ENCODE measurements around the gene UBQLN4. TPM values are rescaled to one million over a fixed set of nuclear protein-coding genes. Genes with fewer than 3 reads are reported as not detected.

UBQLN4 gene
- total RNA-seq, 1 donor from 2014 or later = 29.9 TPM

DNA sequence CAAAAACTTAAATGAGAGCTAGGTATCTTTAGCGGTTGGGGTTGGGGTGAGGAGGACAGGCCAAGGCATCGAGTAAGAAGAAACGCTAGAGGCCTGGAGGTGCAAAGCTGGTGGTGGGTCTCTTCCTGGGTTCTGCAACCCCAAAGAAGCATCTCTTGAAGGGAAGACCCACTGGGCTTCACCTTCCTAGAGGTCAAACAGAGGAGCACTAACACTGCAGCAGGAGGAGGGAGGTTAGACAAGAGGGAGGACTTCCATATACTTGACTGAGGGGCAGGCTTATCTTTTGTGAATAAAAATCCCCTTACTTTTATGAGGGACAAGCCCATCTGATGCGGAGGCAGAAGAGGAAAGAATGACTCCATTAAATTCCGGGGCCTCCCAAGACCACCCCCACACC is 26.2 kb upstream of the UBQLN4 start:
- Histone ChIP-seq H3K4me1 (peaks cover 49% of the 10 kb centered on the region), H3K4me3 (no peak overlapping the region), H3K27ac (replicated peaks) (no peak overlapping the region), H3K9me3 (replicated peaks) (no peaks in the 10 kb centered on the region), H3K27me3 (ENCODE audit: low read depth) (no peaks in the 10 kb centered on the region), H3K36me3 (no peaks in the 10 kb centered on the region)
- TF ChIP-seq, protein P1, sequence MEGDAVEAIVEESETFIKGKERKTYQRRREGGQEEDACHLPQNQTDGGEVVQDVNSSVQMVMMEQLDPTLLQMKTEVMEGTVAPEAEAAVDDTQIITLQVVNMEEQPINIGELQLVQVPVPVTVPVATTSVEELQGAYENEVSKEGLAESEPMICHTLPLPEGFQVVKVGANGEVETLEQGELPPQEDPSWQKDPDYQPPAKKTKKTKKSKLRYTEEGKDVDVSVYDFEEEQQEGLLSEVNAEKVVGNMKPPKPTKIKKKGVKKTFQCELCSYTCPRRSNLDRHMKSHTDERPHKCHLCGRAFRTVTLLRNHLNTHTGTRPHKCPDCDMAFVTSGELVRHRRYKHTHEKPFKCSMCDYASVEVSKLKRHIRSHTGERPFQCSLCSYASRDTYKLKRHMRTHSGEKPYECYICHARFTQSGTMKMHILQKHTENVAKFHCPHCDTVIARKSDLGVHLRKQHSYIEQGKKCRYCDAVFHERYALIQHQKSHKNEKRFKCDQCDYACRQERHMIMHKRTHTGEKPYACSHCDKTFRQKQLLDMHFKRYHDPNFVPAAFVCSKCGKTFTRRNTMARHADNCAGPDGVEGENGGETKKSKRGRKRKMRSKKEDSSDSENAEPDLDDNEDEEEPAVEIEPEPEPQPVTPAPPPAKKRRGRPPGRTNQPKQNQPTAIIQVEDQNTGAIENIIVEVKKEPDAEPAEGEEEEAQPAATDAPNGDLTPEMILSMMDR (IDR thresholded peaks at IDR 0.05; ENCODE audit: borderline replicate concordance) = no peak
- DNase-seq = no peak
- intact Hi-C loops (cut with micrococcal nuclease) = no loop called here

DNA sequence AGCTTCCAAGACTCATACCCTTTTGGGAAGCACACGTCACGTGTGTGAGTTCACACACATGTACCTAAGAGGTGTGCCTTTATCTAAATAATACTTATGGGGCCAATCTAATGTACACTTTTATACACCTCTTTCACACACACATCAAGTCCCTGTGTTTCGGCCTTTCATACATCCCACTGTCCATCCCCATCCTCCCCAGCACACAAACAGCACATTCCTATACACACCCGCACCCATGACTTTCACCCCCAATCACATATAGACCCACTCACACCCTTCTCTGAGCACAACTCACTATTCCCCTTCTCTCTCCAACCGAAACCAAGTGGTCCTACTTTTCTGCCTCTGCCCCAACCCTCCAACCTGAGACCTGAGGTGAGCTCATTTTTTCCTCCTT is 25.1 kb upstream of the UBQLN4 start:
- no peak for DNase-seq
- Histone ChIP-seq H3K27me3 (ENCODE audit: low read depth) (no peaks in the 10 kb centered on the region), H3K4me1 (peaks cover 46% of the 10 kb centered on the region), H3K9me3 (replicated peaks) (no peaks in the 10 kb centered on the region), H3K27ac (replicated peaks) (no peak overlapping the region), H3K4me3 (no peak overlapping the region), H3K36me3 (no peaks in the 10 kb centered on the region)
- TF ChIP-seq, protein P1 (IDR thresholded peaks at IDR 0.05; ENCODE audit: borderline replicate concordance) = no peak
- intact Hi-C loops (cut with micrococcal nuclease) = no loop called here

DNA sequence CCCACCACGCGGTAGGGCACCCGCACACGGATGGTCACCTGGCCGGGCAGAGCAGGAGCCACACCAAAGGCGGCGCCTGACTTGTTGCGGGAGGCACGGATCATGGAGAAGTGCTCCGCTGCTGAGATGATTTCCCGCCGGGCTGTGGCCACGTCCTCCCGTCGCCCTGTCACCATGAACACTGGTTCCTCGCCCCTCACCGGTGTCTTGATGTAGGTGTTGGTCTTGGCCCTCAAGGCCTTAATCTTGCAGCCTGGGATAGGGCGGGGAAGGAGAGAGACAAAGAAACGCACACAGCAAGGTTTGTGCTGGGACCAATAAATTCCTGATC is 23.8 kb upstream of the UBQLN4 start:
- H3K27me3 ChIP-seq (ENCODE audit: low read depth) = no peaks in the 10 kb centered on the region
- H3K27ac ChIP-seq (replicated peaks) = peak overlapping the region; percentile 54
- peaks cover 32% of the 10 kb centered on the region for H3K4me1 ChIP-seq
- no peaks in the 10 kb centered on the region for H3K9me3 ChIP-seq (replicated peaks)
- intact Hi-C loops (cut with micrococcal nuclease) = no loop called here
- no peaks in the 10 kb centered on the region for H3K36me3 ChIP-seq
- TF ChIP-seq, protein P1 (IDR thresholded peaks at IDR 0.05; ENCODE audit: borderline replicate concordance) = no peak
- no peak for DNase-seq
- no peak overlapping the region for H3K4me3 ChIP-seq

DNA sequence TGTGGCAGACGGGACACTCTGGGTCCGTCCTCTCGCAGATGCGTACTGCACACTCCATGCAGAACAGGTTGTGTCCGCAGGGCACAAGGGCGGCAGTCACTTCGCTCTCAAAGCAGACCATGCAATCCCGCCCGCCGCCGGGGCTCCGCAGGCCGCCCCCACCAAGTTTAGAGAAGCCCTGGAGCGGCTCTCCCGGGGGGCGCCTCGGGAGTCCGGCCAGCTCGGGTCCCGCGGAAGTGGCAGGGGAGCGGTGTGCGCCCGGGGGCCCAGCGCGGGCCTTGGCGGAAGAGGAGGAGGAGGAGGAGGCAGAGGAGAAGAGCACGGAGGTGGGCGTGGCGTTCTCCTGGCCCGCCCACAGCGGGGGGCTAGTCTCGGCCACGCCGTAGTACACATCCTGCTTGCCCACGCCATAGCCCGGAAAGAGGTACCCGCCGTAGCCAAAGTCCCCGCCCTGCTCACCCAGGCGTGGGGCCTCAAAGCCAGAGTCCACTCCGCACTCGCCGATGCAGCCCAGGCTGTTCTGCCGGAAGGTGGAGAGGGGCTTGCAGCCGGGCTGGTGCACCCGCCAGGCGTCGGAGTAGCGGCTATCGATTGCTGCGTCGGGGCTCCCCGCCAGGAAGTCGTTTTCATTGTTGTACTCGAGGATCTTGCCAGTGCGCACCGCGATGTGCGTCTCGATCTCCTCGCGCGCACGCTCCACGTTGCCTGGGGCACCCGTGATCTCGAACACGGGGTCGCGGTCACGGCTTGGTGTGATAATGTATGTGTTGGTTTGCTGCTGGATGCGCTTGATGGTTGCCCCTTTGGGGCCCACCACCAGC is 23.2 kb upstream of the UBQLN4 start:
- Histone ChIP-seq H3K9me3 (replicated peaks) (no peaks in the 10 kb centered on the region), H3K36me3 (no peaks in the 10 kb centered on the region), H3K27ac (replicated peaks) (peak overlapping the region; percentile 54), H3K27me3 (ENCODE audit: low read depth) (no peaks in the 10 kb centered on the region), H3K4me3 (peak overlapping the region; percentile 68), H3K4me1 (peaks cover 27% of the 10 kb centered on the region)
- intact Hi-C loops (cut with micrococcal nuclease) = no loop called here
- TF ChIP-seq, protein P1 (IDR thresholded peaks at IDR 0.05; ENCODE audit: borderline replicate concordance) = no peak
- DNase-seq = peak; percentile 43

DNA sequence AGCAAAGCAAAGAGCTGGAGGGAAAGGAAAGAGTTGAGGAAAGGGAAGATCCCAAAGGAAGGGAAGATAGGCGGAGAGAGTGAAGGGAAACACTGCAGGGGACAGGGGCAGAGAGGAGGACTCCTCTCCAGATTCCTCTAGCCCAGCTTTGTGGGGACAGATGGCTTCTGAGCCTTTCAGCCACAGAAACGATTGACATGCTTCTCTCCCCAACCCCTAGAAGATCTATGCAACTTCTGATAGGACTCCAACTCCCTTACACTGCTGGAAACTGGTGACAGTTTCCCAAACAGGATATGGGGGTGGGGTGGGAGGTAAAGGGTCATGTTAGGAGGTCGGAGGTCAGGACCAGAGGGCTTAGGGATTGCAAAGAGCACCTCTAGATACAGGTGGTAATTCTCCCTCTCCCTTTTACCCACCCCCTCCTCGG is 22.2 kb upstream of the UBQLN4 start:
- Histone ChIP-seq H3K9me3 (replicated peaks) (no peaks in the 10 kb centered on the region), H3K4me3 (peak overlapping the region; percentile 68), H3K27ac (replicated peaks) (no peak overlapping the region), H3K27me3 (ENCODE audit: low read depth) (no peaks in the 10 kb centered on the region), H3K4me1 (peaks cover 26% of the 10 kb centered on the region), H3K36me3 (no peaks in the 10 kb centered on the region)
- intact Hi-C loops (cut with micrococcal nuclease) = no loop called here
- TF ChIP-seq, protein P1 (IDR thresholded peaks at IDR 0.05; ENCODE audit: borderline replicate concordance) = no peak
- DNase-seq = no peak
